HG02885 (cell line): ENCODE results near the gene ANKRD12.

Source experiments
- ATAC-seq: cut with Tn5 transposase; IDR thresholded peaks from one replicate; pipeline ENCODE4 v1.9.1; 2021; ENCODE audit warnings: mild to moderate bottlenecking; ENCODE audit not compliant: unreplicated experiment, poor library complexity

The ANKRD12 gene

DNA sequence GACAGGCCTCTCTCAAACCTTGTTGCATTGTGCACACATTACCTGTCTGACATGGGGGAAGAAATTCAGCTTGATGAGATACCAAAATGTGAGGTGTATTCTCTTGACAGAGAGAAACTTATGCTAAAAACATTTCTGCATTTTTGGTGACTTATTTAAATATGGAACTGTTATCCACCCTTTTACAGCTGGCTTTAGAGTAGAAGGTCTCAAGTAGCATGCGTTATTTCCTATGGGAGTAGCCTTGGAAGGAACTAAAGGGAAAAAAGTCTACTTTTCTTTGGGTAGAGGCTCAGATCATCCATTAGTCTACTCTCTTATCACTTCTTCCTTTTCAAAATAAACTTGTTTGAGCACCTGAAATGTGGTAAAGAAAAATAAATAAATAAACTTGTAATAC, 141.4 kb downstream of the ANKRD12 start:
- ATAC-seq, result no peak

DNA sequence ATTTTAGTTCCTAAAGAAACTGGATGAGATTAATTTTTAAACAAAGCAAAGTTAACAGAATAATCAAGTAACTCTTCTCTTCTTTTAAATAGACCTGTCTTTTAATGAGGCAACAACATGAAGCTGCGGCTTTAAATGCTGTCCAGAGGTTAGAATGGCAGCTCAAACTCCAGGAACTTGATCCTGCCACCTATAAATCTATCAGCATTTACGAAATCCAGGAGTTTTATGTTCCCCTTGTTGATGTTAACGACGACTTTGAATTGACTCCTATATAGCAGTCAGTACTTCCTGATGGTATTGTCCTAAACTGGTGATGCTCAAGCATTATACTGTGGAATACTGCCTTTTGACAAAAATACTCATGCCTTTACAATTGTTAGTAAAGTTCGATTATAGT, 144.3 kb downstream of the ANKRD12 start:
- ATAC-seq, result no peak

DNA sequence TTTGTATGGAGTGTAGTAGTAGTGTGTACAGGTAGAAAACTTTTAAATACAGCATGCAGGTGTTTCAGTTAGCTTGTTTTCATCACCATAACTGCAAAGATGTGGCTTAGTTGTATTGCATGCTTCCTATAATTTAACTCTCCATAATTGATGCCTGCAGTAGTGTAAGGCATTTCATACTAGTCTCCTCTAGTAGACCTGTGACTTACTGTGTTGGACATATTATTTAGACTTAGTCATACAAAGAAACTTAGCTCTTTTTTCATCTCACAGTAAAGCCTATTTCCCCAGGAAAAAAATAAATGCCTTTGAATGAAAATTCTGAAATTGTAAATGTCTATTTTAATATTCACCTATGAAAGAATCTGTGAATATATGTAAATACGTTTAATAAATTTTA, 145.2 kb downstream of the ANKRD12 start:
- ATAC-seq, result no peak

DNA sequence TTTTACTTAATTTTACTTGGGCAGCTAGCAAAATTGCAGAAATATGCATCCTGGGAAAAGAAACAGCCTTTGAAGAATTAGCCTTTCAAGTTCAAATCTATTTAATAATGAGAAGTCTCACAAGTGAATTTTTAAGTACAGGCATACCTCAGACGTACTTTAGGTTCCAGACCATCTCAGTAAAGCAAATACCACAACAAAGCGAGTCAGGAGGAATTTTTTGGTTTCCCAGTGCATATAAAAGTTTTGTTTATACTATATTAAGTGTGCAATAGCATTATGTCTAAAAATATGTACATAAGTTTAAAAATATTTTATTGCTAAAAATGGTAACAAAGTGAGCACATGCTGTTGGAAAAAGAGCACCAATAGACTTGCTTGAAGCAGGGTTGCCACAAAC, 147.2 kb downstream of the ANKRD12 start:
- ATAC-seq, result no peak

GRCh38 chr18:9285604-9286003, 149.0 kb downstream of the ANKRD12 start:
- ATAC-seq, result no peak

DNA sequence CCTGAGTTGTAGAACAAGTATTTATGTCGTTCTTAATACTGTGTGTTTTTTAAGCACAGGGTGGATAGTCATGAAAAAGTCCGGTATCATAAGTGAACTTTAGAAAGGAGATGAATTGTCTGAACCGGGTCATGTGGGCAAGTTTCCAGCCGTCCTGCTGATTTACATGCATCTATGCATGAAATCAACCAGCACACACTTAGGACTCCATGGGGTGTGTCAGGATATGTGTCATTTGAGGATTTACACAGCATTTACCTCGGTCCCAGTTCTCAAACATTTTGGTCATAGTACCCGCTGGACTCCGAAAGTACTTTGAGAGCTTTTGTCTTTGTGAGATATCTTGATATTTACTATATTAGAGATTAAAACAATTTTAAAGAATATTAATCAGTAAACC, 150.5 kb downstream of the ANKRD12 start:
- ATAC-seq, result no peak

DNA sequence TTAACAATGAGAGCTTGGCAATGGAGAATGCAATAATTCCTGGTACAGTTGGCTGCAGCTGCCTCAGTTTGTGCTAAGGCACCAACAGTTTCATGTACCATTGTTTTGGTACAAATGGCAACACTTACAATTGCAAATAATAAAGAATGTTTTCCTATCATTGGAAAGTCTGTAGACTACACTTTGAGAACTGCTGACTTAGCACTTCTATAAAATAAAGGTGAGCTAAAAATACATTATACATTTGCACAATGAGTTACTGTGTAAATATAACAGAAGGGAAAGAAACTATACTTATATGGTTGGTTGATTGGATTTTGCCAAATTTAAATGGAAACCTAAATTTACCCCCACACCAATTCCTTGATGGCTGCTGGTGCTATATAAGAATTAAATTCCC, 153.1 kb downstream of the ANKRD12 start:
- ATAC-seq, result no peak

GRCh38 chr18:9290156-9290555, 153.6 kb downstream of the ANKRD12 start:
- ATAC-seq, result no peak

DNA sequence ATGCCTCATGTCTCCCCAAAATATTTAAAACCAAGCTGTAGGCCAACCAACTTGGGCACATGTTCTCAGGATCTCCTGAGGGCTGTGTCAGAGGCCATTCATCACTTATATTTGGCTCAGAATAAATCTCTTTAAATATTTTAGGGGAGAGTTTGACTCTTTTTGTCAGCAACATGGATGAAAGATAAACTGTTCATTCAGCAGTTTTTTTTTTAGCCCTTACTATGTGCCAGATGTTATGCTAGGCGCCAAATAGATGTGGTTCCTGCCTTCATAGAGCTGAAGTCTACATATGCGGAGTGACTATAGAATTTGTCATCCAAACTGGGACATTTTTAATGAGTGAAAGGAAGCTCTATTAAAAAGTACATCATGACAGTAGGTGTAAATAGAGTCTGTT, 155.5 kb downstream of the ANKRD12 start:
- no peak for ATAC-seq

GRCh38 chr18:9293948-9294347, 157.4 kb downstream of the ANKRD12 start:
- no peak for ATAC-seq

DNA sequence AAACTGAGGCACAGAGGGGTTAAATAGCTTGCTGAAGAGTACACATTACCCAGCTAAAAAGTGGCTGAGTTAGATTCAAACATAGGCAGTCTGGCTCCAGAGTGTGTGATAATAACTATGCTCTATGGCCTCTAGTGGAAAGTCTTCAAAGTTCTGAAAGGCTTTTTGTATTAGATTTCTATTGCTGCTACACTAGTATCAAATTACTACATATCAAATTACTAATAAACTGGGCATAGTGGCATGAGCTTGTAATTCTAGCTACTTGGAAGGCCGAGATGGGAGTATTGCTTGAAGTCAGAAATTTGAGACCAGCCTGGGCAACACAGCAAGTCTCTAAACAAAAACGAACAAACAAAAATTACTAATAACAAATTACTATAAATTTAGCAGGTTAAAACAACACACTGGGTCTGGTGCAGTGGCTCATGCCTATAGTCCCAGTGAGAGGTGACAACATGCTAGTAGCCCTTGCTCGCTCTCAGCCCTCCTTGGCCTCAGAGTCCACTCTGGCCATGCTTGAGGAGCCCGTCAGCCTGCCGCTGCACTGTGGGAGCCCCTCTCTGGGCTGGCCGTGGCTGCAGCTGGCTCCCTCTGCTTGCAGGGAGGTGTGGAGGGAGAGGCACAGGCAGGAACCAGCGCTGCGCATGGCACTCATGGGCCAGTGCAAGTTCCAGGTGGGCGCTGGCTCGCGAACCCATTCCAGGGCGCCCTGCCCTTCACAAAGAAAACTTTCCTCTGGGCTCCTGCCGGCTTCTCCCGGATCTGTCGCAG, 159.8 kb downstream of the ANKRD12 start:
- no peak for ATAC-seq

DNA sequence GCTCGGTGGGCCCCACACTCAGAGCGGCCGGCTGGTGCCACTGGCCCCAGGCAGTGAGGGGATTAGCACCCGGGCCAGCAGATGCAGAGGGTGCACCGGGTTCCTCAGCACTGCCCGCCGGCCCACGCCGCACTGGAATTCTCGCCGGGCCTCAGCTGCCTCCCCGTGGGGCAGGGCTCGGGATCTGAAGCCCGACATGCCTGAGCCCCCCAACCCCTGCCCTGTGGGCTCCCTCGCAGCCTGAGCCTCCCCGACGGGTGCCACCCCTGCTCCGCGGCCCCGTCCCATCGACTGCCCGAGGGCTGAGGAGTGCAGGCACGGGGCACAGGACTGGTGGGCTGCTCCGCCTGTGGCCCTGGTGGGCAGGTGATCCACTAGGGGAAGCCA, 160.4 kb downstream of the ANKRD12 start:
- ATAC-seq, result no peak

DNA sequence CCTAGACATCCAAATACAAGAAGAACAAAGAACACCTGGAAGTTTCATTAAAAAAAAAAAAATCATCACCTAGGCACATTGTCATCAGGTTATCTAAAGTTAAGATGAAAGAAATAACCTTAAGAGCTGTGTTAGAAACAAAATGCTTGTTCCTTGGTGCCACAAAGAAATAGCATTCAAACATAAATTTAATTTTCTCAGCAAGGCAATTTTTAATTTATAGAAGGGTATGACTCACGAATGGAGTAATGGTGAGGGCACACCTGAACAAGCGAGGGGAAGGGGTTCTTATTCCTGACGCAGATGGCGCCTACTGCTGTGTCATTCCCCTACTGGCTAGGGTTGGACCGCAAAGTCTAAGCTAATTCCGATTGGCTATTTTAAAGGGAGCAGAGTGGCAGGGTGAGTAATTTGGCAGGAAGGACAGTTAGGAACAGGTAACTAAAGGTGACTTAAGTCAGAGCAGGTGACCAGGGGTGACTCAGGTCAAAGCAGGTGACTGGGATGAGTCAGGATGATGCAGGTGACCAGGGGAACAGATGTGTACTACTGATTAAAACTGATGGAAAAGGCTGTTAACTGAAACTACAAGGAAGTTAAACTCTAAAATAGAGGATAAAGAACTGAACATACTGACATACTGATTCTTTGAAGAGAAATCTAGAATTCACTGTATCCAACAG, 167.9 kb downstream of the ANKRD12 start:
- no peak for ATAC-seq

DNA sequence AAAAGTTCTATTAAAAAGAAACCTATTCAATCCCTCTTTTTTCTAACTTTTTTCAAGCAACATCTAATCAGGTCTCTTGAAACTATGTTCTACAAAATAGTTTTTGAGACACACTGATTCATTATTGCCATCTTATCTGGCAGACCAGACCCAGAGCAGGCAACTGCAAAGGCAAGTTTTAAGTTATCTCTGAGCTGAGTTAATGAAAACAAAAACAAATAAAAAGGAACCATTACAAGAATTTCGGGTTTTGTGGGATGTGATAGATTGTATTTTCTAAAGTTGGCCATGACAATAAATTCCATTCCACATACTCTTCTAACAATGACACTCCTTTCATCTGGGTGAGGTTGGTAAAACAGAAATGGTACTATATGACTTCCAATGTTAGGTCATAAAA, 182.8 kb downstream of the ANKRD12 start:
- no peak for ATAC-seq

GRCh38 chr18:9321017-9321452, 184.5 kb downstream of the ANKRD12 start:
- no peak for ATAC-seq

GRCh38 chr18:9321736-9322135, 185.2 kb downstream of the ANKRD12 start:
- no peak for ATAC-seq

DNA sequence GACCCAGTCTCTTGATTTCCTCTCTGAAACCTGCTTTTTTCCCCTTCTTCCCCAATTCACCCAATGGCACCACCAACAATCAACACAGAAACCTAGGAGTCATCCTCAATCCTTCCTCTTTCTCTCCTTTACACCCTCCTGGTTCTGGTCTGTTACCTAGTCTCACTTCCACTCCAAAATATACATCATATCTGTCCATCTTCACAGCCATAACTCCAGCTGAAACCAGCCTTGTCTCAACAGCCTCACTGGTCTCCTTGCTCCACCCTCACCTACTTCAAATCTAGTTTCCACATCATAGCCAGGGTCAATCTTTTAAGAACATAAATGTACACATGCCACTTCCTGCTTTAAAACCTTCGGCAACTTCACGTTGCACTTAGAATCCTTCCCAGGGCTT, 186.2 kb downstream of the ANKRD12 start:
- no peak for ATAC-seq

- no peak for ATAC-seq
Observed at GRCh38 chr18:9323750-9324445, 187.3 kb downstream of the ANKRD12 start.

DNA sequence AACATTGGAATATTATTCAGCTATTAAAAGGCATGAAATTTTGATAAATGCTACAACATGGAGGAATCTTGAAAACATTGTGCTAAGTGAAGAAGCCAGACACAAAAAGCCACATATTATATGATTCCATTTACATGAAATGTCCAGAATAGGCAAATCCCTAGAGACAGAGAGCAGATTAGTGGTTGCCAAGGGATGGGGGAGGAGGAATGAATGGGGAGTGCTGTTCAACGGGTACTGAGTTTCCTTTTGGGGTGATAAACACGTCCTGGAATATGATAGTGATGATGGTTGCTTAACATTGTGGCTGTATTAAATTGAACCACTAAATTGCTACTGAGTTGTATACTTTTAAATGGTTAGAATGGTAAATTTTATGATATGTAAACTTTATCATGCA, 189.1 kb downstream of the ANKRD12 start:
- ATAC-seq, result no peak

GRCh38 chr18:9328776-9329175, 192.2 kb downstream of the ANKRD12 start:
- ATAC-seq, result no peak

GRCh38 chr18:9329471-9329870, 192.9 kb downstream of the ANKRD12 start:
- ATAC-seq, result no peak
